GM21367 (cell line): ENCODE data around the gene NWD2.
"Not testable (repeated sequence)": the region's sequence is repeated elsewhere in the genome, so short reads cannot be mapped to it uniquely, and the experiment has no call there.

ENCODE experiments used
- ATAC-seq: cut with Tn5 transposase; IDR thresholded peaks from one replicate; pipeline ENCODE4 v1.9.1; 2021; ENCODE audit not compliant: unreplicated experiment

The NWD2 gene, protein sequence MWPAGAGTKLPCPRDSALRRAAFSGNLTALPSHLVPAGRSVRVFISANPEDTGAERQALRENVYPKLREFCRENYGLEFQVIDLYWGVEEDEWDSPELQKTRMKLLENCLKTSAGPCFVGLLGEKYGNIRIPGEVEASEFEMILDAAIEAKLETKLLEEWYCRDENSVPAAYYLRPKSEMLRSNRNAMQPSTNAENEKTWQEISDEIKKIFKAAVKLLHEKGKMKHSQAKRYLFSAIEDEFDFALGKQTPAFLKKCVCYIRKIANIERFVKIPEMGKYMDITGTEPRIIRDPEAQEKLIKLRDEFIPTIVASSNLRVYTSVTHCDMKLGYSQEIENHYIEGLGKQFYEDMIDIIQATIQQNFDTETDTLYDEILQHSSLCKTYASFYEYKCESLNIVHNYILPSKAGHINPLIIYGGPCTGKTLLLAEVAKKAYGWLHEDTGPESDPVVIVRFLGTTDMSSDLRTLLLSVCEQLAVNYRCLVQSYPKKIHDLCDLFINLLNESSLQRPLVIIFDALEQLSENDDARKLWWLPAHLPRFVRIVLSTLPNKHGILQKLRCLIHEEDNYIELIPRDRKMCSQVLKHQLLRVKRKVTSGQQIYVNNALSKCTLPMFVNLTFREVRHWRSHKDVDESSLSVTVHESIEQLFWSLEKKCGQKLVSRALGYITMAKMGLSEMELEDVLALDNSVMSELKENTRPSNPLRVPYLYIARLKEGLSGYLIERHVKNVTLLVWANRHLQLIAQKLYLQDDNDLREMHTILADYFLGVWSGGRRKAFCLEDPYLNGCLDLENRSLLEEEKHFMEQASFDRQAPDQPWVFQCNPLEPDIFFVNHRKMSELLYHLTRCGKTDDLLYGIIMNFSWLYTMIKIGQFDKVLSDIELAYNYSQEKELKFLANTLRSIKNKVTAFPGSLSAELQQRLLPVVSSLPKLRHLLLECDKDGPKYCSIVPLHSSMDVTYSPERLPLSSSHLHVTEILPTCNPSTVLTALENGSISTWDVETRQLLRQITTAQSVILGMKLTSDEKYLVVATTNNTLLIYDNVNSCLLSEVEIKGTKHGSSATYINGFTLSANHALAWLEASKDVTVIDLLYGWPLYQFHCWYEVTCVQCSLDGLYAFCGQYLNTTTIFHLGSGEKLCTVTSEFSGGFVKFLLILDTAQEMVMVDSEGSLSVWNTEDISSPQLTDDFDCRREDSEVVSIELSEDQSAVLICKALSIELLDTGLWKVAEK (N-terminal part only)

DNA sequence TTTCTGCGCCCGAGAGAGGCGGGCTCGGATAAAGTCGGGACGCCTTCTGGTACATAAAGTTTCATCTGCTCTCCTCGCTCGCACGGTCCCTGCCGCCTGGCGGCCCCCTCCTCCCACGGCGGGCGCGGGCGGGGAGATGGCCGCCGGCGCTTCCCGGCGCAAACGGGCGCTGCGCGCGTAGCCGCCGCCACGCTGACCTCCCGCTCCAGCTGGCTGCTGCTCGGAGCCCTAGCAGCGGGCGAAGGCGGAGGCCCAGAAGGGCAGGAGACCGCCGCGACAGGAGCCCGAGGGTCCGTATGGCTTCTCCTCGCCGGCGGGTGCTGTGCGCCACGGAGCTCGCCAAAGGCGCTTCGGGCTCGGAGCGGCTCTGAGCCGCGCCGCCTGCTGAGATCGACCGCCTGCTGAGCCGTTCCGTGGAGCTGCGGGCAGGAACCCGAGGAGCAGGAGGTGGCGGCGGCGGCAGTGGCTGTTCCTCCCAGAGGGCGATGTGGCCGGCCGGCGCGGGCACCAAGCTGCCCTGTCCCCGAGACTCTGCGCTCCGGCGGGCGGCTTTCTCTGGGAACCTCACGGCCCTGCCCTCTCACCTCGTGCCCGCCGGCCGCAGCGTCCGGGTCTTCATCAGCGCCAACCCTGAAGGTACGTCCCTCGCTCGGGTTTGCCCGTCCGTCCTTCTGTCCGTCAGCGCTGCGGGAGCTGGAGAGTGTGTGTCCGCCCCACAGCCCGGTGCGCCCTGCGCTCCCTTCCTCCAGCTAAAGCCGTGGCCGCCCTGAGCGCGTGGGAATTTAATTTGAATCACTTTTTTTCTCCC lies at the start of gene NWD2:
NWD2 (plus strand) TSS at position 161 of the 808 bp plus-strand sequence; CDS start at position 486, 325 bp downstream.
- no peak for ATAC-seq

DNA sequence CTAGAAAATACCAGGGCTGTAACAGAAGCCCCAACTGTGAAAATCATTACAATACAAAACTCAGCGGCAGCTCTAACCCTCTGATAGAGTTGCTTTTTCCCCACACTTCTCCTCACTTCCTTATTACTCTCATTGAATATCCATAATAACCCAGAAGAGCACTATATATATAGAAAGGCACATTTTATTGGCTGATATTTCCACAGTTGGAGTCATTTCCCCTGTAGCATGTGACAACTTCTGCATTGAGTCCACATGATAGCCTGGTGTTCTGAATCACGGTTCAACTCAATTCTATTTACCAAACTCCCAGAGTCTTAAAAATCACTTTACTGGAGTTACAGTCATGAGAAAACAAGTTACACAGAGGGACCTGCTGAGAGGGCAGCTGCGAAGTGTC lies 46.6 kb upstream of the NWD2 start:
- no peak for ATAC-seq

DNA sequence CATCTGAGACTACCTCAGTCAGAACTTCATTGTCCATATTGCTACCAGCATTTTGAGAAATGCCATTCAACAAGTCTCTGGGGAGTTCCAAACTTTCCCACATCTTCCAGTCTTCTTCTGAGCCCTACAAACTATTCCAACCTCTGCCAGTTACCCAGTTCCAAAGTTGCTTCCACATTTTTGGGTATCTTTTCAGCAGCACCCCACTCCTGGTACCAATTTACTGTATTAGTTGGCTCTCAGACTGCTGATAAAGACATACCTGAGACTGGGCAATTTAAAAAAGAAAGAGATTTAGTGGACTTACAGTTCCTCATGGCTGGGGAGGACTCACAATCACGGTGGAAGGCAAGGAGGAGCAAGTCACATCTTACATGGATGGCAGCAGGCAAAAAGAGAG lies 39.8 kb upstream of the NWD2 start:
- not testable (repeated sequence) for ATAC-seq

DNA sequence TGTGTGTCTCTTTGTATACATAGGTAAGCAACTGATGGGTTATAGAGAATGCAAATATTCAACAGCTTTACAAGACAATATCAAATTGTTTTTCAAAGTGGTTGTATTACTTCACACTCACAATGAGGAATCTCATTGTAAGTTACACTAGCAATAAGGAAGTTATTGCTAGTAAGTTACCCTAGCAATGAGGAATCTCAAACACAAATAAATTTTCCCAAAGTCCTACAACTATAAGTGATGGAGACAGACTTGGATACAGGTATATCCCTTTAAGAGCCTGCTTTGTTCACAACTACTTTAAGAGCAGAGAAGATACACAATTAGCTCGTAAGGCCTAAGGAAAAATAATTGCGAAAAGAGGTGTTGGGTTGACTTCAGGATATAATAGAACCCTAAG lies 28.3 kb upstream of the NWD2 start:
- ATAC-seq: no peak

DNA sequence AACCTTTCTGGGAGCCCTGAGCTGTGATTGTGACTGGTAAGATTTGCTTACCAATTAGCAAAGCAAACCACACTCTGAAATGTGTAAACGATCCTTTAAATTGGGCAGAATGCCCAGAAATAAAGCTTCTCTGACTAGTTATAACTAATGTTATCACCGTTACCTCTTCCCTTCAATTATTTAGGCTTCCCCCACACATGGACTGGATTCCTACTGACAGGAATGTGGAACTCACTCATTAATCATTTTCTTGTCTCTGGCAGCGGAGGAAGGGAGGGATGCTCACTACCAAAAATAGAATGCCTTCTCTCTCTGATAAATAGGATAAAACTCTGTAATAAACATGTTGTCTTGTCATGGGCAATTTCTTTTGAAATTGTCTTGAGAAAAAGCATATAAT lies 25.3 kb upstream of the NWD2 start:
- ATAC-seq: no peak

DNA sequence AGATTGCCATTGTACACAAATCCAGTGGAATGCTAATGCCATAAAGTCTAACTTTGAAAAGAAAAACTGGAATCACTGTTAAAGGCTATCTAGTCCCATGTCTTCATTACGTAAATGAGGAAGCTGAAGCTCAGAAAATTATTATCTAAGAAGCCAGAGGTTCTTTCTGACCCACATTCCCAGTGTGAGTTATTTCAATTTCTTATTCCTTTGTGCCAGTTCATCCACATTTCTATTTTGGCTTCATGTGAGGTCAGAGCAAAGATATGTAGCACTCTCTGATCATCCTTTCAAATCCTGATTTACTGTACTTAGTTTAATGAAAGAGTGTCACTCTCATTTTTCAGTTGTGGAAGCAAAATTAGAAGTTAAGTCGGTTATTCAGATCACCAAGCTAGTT lies 24.6 kb upstream of the NWD2 start:
- ATAC-seq: no peak

DNA sequence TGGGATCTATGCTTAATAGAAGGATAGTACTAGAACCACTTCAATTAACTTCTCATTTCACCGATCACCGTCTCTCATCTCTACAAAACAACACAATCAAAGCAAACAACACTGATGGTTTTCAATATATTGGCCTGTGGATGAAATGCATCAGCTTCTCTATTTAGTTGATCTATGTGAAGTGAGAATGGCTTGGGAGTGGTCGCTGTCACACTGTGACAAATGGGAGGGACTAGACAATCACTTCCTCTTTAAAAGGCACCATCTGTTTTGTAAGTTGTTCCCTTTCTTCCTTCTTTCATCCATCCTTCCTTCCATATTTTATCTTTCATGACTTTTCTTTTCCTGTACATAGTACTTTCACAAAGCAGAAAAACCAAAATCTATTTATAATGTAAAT lies 23.9 kb upstream of the NWD2 start:
- ATAC-seq: no peak

DNA sequence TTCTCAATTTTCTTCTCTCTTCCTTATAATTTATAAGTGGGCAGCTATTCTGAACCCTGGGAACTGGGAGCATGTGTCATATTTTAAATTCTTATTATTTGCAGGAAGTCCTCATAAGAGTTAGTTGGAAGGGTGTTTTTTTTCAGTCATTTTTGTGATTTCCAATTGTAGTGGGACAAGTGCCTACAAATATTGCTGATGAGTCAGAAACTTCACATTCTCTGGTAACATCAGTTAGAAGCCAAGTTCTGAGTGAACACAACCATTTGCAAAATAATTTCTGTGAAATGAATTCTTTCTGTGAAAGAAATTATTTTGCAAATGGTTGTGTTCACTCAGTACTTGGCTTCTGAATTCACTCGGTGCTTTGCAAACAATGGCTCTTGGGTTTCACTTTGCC lies 20.8 kb upstream of the NWD2 start:
- ATAC-seq: no peak

DNA sequence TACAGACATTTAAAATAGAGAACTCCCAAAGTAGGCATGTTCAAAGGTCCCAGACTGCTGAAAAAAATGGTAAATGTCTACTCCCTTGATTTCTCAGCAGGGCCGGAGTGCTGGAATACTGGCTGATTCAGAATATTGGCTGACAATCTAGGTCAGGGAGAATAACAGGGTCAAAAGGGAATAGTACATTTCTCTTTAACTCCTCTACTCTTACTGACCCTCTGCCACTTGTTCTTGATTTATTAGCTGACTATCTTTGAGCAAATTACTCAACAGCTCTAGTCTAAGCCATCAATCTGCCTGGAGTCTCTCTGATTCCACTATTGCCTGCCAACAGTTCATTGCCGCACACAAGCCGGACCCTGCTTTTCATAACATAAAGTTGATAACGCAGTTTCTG lies 19.7 kb upstream of the NWD2 start:
- no peak for ATAC-seq

DNA sequence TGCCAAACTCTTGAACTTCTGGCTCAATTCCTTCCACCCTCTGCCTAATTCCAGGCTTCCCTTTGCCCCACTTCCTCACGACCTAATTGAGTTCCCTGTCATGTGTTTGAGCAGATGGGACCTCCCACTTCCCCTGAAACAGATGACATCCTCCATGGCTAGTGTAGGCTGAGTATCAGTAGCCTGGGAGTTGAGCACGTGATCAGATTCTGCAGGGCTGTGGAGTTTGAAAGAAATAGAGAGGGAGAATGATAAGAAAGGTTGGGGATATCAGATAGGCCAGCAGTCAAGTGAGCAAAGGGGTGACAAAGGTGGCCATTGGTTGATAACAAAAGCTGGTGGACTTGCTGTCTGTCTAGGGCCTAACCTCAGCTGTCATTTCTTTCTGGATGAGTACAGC lies 18.8 kb upstream of the NWD2 start:
- ATAC-seq: no peak

DNA sequence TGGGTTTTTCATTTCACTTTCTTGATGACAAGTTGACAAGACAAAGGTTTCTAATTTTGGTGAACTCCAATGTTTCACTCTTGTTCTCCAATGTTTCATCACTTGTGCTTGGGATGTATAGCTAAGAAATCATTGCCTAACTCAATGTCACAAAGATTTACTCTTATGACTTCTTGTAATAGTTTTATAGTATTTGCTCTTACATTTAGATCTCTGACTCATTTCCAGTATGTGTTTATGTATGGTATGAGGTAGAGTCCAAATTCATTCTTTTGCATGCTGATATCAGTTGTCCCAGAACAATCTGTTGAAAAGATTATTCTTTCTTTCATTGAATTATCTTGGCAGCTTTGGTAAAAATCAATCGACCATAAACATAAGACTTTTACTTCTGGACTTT lies 12.2 kb upstream of the NWD2 start:
- no peak for ATAC-seq

DNA sequence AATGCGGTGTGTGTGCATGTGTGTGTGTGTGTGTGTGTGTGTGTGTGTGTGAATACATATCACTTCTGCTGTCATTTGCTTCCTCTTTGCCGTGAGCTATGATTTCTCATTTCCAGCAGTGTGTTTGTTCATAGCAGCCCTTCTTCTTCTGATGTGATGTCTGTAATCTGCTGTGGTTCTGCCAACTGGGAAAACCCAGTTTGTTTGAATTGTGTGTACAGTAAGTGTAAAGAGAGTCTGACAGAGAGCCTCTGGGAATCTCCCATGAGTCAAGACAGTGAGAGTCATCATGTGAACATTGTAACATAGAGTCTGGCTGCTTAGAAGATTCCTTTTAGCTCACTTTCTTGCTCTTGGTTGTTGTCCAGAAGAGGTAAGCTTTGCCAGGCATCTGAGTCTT lies 8.4 kb upstream of the NWD2 start:
- ATAC-seq: no peak

DNA sequence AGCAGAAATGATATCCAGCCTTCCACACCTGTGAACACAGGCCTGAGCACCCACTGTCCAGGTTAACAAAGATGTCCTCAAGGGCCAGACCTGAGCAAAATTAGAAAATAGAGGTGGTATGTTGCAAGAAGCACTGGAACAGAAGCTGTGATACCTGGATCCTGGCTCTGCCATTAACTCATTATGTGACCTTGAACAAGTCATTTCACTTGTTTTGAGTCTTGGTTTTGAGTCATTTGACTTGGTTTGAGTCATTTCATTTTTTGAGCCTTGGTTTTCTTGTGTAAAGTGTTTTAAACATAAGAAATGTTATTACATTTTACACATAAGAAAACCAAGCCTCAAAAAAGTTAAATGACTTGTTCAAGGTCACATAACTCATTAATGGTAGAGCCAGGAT lies 2.9 kb upstream of the NWD2 start:
- ATAC-seq: no peak

DNA sequence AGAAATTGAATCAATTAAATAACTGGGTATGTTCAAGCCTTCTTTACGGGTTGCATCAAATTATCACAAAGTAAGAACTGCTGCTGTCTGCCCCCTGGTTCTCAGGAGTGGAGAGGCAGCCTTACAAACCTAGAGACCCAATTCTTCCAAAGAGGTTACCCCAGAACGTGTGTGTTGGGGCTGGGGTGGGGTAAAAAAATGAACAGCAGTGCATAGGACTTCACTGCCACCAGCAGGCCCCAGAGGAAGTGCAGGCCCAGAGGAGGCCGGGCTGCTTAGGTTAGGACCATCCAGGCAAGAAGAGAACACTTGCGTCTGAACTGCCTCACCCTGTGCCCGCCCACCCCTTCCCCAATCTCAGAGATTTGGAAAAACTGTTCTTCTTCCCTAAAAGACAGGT lies 1.5 kb upstream of the NWD2 start:
- ATAC-seq: no peak

DNA sequence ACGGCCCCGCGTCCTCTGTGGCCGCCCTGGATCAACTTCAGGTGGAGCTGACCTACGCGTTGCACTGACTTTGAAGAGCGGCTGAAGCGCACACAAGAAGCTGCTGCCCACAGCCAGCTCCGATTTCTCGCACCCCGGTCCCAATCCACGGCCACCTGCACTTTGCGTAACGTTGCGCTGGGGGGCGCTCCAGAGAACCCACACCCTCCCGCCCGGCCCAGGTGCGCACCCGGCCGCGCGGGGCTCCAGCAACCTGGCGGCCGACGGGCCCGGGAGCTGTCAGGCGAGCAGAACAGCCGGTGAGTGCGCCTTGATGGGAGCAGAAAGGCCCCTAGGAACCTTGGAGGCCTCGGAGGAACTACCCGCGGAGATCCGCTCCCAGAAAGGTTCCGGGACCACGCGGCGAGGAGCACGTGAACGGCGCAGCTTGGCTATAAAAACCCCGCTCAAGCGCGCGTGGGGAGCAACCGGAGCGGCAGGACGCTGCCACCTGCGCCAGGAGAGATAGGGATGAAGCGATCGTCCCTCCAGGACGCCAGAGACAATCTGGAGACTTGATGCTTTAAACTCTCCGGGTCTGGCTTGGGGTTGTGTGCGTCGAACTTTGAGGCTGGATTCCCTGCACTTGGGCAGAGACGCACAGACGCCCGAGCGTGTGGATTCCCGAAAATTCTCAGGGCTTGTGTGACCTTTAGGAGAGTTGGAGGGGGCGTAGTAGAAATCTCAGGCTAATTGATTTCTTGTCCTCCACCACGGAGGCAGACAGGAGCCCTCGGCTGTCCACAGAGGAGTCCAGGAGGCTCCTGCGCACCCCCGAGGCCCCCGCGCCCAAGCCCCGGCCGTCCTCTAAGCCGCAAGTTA lies 591 bp upstream of the NWD2 start:
- no peak for ATAC-seq

DNA sequence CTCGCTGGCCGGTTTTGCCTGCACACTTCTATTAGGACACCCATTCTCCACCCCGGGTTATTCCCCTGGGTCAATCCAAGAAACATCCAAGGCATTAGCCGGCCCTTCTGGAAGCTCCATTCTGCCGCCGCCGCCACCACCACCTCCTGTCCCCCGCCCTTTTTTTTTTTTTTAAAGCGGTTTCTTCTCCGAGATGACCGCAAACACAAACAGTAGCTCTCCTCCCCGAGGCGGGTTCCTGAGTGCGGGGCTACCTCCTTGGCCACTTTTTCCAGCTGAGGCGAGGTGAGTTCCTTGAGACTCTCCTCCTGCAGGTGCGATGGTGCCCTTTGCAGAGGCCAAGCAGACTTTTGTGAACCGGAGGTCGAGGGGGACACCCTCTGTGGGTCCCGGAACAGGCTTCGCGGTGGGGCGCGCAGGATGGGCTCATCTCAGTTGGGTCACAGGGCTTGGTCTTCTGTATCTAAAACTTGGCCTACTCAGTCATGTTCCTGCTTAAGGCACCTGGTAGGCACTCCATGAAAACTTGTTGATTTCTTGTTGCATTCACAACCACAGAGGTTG lies 930 bp downstream of the NWD2 start:
- ATAC-seq: no peak

DNA sequence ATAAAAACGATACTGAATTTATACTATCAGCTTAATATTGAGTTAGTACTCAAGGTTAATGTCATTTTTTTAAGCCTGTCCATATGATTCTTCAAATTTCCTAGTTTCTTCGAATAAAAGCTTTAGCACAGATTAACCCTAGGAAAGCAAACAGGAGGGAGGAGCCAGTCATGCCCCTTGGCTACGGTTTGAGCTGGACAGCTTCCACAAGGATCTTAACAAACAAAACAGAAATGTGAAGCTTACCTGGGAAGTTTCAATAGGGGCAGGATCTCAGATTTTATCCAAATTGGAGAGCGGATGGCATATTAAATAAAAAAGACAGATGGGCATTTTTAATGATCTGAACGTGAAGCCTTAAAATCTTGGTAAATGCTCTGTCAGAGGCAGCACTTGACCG lies 2.3 kb downstream of the NWD2 start:
- ATAC-seq: no peak

DNA sequence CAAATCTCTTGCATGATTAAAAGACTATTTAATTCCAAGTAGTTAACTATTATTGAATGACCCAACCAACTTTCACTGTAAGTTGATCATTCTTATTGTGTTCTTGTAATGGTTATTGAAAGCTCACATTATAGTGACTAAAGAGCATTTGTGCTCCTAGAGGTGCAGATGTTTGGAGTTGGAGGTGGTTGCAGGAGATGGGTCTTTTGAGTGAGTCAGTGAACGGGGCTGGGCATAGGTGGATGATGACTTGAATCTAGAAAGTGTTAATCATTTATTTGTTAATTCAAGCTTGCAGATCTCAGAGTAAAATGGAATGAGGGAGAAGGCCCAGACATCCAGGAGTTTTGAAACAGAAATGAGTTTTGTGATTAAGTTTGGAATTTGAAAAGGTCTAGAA lies 13.7 kb downstream of the NWD2 start:
- no peak for ATAC-seq

DNA sequence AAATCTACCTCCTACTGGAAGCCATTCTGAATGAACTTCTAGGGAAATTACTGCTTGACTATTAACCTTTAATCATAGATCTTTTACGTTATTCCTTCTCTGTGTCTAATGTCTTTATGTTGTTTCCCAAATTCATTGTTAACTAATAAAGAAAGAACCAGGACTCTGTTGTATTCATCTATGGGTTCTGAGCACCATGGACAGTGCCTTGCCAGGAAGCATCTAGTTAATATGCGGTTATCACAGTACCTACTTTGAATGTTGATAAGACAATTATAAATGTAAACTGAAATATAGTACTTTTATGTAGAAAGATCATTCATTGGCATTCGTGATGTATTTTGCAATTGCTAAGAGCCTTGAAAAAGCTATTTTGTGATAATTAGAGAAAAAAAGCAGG lies 23.8 kb downstream of the NWD2 start:
- no peak for ATAC-seq
